Stimulated activated CD8-positive, alpha-beta memory T cell treated with anti-CD3 and anti-CD28 coated beads, Interleukin-4, amount 100 ng/mL, for 24 hours (primary cell): ENCODE data around the gene NSMCE4A.
A peak's percentile ranks its signal among the peaks of the same experiment; 100 is the strongest.
"Not testable (repeated sequence)": the region's sequence is repeated elsewhere in the genome, so short reads cannot be mapped to it uniquely, and the experiment has no call there.

Experiments
- DNase-seq: peaks from one replicate; pipeline ENCODE4 v3.0.0-alpha.2; 2020; ENCODE audit warnings: low read depth

NSMCE4A gene, protein sequence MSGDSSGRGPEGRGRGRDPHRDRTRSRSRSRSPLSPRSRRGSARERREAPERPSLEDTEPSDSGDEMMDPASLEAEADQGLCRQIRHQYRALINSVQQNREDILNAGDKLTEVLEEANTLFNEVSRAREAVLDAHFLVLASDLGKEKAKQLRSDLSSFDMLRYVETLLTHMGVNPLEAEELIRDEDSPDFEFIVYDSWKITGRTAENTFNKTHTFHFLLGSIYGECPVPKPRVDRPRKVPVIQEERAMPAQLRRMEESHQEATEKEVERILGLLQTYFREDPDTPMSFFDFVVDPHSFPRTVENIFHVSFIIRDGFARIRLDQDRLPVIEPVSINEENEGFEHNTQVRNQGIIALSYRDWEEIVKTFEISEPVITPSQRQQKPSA

DNA sequence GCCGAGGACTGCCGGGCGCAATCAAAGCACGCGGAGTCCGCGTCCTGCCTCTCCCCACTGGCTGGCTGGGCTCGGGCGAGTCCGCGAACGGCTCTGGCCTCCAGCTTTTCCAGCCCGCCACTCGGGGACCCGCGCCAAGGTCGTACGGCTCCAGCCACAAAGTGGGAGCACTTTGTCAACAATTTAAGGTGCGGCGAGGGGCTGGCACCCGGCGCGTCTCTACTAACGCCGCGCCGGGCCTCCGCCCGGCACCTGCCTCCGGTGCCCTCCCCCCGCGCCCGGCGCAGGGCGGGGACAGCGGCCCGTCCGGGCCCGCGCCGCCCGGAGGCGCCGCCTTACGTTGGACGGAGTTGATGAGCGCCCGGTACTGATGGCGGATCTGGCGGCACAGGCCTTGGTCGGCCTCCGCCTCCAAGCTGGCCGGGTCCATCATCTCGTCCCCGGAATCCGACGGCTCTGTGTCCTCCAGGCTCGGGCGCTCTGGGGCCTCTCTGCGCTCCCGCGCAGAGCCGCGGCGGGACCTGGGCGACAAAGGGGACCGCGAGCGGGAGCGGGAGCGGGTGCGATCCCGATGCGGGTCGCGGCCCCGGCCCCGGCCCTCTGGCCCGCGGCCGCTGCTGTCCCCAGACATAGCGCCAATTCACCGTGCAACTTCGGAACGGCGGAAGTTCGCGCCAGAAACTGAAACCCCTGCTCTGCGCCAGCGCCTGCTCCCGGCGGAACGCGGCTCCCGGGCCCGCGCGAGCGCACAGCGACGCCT, at the start of gene NSMCE4A:
NSMCE4A (minus strand) TSS at position 683 of the 760 bp plus-strand sequence; CDS start at position 631, 52 bp downstream.
- peak; percentile 68 for DNase-seq

DNA sequence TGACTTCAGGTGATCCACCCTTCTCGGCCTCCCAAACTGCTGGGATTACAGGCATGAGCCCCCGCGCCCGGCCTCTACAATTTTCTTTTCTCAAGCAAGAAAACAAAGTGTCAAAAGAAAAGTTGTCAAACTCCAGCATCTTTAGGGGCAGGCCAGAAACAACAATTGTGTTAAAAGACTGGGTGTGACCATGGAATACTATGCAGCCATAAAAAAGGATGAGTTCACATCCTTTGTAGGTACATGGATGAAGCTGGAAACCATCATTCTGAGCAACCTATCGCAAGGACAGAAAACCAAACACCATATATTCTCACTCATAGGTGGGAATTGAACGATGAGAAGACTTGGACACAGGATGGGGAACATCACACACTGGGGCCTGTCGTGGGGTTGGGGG, 48.2 kb upstream of the NSMCE4A start:
- not testable (repeated sequence) for DNase-seq

DNA sequence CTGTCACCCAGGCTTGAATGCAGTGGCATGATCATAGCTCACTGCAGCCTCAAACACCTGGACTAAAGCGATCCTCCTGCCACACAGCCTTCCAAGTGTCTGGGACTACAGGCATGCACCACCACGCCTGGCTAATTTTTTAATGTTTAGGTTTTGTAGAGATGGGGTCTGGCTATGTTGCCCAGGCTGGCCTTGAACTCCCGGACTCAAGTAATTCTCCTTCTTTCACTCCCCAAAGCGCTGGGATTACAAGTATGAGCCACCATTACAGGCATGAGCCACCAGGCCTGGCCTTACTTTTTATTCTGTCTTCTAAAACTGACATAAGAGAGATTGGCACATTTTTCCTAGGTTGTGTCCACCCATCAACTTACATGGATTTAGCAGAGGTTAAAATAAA, 47.3 kb upstream of the NSMCE4A start:
- DNase-seq: no peak

DNA sequence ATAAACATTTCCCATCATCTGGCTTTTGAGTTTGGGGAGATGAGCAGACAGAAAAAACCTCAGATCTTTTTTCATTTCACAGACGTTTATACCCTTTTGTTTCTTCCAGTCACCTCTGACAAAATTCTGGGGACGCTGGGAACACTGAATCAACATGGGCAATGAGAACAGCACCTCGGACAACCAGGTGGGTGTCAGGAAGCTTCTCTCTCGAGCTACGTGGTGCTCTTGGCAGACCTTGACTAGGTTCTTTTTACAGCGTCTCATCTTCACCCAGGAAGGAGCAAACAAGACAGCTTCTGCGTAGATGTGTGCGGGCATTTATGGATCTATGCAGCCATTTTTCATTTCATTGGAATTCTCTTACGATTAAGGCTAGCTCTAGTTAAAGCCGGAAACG, 46.8 kb upstream of the NSMCE4A start:
- DNase-seq: no peak

DNA sequence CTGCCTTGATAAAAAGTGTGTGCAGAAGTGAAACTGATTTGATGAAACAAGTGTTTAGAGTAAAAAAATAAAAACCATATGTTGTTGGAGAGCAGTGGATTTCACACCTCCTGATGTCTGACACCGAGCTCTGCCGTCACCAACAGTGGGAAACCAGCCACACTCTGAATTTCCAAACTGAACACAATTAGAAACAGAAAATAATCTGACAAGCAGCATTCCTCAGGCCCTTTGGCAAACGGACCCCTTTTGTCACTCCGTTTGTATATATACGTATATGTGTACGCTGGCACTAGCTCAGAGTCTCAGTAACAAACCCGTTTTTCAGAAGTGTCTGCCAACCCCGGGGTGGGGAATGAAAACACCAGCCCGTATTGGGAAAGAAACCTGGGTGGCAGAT, 46.4 kb upstream of the NSMCE4A start:
- DNase-seq: no peak

DNA sequence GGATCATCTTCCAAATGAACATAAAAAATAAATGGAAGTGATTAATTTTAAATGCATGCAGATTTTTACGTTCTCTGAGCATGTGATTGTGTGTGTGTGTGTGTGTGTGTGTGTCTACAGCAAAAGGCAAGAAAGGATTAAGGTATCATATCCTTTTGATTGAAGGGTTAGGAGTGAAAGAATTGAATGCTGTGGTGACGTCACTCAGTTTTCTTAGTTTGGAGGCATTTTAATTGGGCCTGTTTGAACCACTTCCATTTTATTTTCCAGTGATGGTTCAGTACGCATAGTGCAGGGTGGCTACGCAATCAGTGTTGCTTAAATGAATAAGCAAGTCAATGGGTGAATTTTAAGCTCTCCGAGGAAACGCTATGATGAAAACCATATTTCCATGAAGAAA, 45.2 kb upstream of the NSMCE4A start:
- no peak for DNase-seq

DNA sequence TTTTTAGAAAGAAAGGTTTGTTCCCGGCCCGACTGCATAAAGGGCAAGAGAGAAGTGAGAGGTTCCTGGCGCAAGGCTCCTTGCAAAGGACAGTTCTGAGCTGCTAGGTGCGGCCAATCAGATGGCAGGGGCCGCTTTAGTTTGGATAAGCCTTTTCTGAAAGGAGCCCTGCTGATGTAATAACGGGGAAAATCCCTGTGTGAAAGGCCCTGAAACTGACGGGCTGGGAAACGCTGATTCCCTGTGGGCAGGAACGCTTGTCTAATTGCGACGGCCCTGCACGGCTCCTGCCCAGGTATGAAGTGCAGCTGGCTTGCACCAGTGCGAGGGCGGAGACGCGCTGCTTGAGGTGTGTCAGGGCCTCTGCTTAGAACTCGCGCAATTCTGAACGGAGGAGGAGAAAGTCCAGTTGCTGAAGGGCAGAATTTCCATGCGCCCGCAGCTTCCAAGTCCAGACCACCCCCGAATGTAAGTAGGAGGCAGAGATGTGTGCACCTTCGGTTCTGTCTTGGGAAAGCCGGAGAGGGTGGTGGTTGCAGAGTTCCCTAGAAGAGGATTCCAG, 44.5 kb upstream of the NSMCE4A start:
- no peak for DNase-seq

DNA sequence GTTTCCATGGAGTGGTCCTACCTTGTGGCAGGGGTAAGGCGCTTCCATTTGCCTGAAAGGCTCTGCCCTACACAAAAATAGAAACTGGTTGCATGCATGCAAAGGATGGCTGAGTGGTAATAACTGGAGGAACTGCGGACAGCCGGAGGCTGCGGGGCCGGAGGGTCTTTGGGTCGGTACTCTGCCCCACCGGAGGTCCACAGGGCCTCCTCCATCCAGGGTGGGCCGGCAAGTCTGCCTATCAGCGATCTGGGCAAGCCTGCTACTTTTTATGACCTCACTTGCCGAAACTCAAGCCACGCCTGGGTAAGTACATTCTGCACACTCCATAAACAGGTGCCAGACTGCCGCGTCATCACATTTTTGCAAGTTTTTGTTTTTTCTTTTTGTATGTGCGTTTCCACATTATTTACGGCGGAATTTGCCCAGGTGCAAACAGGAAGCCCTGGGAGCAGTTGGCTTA, 44.0 kb upstream of the NSMCE4A start:
- DNase-seq: no peak

DNA sequence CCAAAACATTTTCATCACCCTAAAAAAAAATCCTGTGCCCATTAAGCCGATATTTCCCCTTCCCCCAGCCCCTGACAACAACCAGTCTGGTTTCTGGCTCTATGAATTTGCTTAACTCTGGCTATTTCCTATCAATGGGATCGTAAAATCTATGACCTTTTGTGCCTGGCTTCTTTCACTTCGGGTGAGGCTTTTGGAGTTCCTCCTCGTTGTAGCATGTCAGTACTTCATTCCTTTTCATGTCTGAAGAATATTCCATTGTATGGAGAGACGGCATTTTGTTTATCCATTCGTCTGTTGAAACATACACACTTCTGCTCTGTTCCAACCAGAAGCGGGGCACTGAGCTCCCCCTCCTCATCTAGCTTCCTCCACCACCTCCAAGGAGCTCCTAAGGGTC, 43.5 kb upstream of the NSMCE4A start:
- DNase-seq: no peak

DNA sequence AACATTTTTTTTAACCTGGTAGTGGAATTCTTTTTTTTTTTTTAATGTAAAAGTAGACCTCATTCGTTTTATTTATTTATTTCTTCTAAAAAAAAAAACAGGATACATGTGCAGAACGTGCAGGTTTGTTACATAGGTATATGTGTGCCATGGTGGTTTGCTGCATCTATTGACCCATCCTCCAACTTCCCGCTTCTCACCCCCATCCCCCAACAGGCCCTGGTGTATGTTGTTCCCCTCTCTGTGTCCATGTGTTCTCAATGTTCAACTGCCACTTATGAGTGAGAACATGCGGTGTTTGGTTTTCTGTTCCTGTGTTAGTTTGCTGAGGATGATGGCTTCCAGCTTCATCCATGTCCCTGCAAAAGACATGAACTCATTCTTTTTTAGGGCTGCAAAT, 42.9 kb upstream of the NSMCE4A start:
- DNase-seq: not testable (repeated sequence)

DNA sequence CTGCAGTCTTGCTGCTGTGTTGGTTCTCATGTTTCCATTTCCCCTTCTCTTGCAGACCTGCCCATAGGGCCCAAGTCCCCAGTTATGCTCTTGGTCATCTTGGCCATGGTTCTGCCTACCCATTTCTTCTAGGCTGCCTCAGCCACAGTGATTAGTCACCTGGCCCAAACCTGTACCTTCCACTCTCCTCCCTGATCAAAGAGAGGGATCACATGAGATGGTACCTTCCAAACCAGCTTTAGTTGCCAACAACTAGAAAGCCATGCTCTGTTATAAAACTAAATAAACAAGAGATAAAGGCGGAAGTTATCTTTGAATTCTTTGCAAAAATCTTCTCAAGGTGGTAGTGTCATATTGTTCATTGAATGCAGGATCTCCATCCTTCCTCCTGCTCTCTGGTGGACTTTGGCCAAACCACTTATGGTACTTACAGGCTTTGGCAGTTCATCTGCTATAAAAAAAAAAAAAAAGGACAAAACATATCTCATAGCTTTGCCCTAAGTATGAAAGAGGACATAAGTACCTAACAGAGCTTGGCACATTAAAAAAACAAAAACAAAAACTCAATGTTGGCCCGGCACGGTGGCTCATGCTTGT, 39.7 kb upstream of the NSMCE4A start:
- no peak for DNase-seq

DNA sequence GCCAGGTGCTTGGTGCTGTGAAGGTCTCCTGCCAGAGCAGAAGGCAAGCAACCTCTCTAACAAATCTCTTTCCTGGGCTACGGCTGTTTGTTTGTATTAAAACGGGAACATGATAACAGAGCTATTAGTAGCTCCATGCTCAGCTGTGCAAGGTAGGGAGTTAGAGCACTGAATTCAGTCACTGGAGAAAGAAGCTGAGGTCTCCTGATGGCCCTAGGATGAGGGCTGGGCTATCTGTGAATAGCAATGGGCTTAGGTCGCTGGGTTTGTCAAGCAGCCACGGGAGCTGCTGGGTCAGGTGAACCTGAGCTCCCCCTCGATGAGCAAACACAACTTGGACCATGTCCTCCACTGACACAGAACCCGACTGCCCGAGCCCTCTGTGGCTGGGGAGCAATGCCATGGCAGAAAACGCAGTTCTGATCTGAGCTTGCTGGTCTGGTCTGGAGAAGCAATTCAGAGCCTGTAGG, 38.3 kb upstream of the NSMCE4A start:
- no peak for DNase-seq

DNA sequence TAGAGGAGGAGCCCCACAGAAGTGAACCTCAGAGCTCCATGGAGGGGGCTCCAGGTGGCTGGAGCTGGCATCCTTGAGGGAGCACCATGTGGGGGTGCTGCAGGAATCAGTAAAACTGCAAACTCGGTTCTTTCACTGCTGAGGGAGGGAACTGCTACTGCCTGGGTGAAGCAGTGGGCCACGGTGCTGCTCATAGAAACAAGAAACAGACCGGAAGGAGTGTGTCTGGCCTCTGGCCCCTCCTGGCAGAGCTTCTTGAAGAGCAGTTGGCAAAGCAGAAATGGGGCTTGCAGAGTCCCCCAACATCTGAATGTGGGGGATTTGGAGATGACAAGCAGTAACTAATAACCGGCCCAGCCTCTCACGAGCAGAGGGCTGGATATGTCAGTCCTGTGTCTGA, 37.7 kb upstream of the NSMCE4A start:
- DNase-seq: no peak

DNA sequence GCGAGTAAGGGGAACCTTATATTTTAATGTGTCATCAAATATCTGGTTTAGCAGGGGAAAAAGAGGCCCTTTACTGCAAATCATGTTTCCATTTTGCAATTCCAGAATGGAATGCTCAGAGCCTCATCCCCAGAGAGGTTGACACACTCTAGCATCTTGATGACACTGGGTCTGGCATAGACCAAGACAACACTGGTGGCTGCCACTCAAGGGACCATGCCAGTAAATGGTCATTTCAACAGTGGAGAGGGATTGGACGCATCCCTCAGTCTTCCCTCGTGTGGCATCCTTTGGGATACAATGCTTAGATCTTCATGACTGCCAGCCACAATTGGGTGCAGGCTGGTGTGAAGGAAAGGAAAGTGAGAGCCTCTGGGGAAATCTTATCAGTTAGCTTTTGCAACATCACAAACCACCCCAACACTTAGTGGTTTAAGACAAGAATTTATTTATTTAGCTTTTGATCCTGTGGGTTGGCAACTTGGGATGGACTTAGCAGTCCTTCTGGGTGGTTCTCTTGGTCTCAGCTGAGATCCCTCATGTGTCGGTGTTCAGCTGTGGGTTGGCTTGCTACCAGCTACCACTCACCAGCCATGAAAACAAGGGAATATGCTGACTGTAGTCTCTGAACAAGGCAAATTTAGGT, 35.5 kb upstream of the NSMCE4A start:
- DNase-seq: no peak

DNA sequence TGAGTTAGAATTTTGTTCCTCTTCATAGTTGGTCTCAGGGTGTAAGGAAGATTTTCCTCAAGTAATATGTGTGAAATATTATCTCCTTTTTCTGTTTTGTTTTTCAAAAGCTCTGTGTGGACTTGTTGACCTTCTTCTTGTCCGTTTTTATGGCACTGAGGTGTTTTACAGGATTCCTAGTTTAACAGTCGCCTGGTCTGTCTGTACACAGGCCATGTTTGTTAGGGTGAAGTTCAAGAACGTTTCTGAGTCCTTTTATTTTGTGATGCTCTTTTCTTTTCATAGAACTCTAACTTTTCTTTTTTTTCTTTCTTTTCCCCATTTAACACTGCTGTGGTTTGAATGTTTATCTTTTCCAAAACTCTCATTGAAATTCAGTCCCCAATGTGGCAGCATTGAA, 32.4 kb upstream of the NSMCE4A start:
- DNase-seq: no peak

DNA sequence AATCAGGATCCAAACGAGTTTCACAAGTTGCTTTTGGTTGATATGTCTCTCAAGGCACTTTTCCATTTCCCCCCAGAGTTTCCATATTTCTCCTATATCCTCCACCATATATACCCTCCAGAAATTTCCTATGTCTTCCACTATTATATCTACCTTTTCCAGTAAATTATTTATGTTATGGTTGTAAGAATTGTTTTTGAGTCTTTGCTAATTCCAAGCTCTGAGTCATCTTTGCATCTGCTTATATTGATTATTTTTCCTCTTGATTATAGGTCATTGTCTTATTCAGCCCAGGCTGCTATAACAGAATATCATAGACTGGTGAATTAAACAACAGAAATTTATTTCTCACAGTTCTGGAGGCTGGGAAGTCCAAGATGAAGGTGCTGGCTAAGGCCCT, 26.7 kb upstream of the NSMCE4A start:
- no peak for DNase-seq

DNA sequence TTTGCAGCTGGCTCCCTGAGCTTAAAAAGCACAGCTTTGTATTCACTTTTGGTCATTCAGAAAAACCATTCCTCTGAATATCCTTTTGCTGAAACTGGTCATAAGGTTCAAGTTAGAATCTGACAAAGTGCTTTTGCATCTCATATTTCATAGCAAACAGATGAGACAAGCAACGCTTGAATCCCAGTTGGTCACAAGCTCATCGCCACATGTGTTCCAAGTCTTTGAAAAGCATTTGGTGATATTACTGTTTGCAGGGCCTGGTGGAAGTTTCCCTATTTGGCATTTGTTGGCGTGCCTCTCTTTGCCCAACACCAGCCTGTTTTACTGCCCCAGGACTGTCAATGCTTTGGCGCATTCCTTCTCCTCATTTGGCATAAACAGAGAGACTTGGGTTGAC, 24.3 kb upstream of the NSMCE4A start:
- DNase-seq: no peak

DNA sequence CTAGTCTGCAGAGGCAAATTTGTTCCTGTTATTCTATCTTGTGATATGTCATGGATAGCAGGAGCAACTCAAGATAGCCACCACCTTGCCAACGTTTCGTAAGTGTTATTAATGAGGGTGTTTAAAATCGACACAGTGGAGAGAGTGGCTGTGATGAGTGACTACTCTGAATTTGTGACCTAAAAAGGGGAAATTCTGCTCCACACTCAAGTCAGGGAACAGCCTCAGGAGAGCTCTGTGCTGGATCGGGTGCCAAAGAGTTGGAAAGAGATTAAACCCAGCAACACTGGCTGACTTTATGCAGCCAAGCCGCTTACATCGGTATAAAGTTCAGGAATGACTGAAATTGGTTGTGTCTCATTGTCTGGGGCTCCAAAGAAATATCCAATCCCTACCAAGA, 23.4 kb upstream of the NSMCE4A start:
- DNase-seq: no peak

DNA sequence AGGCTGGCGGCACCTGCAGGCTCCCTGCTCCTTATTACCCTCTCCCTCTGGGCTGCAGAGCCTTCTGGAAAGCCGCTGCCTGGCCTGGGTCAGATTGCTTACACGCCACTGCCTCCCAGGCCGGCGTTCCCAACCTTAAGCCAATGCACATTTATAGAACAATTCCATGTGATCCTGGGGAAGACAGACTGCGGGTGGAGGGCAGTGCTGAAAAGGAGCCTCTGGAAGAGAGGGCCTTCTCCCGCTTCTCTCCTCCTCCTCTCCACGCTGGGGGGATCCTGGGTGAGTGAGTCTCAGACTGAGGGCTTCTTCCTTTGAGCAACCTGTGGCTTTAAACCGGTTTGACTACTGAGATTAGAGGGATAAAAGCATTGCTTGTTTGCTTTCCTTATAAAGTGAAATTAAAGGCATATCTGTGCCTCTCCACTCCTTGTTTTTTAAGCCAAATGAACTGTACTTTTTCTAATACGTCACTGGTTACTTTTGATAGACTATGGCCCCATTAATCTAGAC, 19.5 kb upstream of the NSMCE4A start:
- no peak for DNase-seq

DNA sequence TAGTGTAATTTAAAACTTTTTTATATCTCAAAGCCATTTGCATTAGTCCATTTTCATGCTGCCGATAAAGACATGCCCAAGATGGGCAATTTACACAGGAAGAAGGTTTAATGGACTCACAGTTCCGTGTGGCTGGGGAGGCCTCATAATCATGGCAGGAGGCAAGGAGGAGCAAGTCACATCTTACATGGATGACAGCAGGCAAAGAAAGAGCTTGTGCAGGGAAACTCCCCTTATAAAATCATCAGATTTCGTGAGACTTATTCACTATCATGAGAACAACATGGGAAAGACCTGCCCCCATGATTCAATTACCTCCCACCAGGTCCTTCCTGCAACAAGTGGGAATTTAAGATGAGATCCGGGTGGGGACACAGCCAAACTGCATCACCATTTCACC, 16.7 kb upstream of the NSMCE4A start:
- not testable (repeated sequence) for DNase-seq

DNA sequence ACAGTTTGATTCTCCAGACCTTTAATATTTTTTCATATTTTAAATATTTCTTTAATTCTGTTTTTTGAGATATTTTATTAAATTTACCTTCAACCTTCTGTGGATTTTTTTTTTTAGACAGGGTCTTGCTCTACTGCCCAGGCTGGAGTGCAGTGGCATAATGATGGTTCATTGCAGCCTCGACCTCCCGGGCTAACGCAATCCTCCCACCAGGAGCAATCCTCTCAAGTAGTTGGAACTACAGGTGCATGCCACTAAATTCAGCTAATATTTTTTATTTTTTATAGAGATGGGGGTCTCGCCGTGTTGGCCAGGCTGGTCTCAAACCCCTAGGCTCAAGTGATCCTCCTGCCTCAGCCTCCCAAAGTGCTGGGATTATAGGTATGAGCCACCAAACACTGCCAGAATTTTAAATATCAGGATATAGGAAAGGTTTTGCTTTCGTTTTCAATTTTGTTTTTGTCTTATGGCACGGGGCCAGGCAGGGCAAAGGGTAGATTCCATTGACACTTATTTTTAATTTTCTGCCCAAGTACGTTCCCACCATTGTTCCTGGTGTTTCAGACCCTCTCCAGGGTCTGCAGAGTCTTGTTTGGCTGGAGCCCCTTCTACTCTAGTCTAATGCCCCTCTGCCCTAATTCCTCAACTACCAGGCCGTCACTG, 15.1 kb upstream of the NSMCE4A start:
- DNase-seq: no peak
